ENCODE results near the gene HEYL.

HEYL gene

DNA sequence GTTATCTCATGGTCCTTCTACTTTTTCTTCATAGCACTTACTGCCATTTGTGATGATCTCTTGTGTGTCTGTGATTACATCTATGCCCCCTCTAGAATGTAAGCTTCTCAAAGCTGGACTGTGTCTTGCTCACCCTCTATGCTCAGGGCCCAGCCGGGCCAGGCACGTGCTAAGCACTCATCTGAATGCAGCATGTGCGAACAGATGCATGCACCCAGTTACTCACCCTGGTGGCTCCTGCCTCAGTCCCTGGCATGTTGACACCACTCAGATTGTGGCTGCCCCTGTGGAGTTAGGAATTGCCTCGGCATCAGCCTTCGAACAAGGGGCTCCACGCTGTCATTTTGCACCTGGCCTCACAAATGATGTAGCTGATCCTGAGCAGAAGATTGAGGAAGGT lies 43.3 kb downstream of the HEYL start:
- no peak for DNase-seq

DNA sequence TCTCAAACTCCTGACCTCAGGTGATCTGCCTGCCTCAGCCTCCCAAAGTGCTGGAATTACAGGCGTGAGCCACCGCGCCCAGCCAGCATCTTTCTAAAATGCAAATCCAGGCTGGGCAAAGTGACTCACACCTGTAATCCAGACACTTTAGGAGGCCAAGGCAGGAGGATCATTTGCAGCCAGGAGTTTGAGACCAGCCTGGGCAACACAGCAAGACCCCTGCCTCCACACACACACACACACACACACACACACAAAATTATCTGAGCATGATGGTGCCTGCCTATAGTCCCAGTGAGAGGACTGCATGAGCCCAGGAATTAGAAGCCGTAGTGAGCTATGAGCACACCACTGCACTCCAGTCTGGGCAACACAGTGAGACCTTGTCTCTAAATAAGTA lies 46.1 kb downstream of the HEYL start:
- DNase-seq = no peak

DNA sequence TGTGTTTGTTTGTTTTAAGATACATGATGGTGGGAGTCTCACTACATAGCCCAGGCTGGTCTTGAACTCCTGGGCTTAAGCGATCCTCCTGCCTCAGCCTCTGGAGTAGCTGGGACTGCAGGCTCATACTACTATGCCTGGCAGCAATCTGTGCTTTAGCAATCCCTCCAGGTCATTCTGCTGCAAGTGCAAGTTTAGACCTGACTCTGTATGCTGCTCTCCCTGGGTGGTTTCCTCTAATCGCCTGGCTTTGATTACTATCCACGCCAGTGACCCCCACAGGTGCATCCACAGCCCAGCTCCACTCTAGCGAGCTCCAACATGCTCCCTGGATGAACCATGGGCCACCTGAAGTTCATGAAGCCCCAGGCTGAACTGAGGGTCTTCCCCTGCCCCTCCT lies 47.4 kb downstream of the HEYL start:
- no peak for DNase-seq

DNA sequence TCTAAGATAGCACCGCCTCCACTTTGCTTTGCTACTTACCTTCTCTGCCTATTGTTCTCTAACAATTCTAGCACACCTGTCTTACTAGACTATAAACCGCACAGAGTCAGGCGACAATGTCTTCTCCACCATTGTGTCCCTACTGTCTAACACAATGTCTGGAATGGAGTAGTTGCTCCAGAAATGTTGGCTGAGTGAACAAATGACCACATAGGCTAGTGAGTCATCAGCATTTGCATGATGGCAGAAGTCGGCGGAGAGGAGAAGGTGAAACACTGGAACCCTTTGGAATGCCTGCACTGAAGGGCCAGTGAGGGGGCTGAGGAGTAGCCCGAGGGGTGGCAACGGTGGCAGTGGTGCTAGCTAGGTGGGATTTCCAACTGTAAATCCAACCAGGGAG lies 48.9 kb downstream of the HEYL start:
- no peak for DNase-seq

DNA sequence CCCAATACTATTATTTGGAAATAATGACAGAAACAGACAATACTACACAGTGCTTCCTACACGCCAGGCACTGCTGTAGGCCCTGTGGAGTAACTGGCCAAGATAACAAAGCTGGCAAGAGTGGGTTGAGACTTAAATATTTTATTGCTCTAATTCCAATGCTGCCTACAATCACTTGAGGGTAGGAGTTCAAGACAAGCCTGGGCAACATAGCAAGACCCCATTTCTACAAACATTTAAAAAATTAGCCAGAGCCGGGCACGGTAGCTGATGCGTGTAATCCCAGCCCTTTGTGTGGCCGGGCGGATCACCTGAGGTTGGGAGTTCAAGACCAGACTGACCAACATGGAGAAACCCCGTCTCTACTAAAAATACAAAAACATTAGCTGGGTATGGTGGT lies 53.5 kb downstream of the HEYL start:
- DNase-seq = no peak

DNA sequence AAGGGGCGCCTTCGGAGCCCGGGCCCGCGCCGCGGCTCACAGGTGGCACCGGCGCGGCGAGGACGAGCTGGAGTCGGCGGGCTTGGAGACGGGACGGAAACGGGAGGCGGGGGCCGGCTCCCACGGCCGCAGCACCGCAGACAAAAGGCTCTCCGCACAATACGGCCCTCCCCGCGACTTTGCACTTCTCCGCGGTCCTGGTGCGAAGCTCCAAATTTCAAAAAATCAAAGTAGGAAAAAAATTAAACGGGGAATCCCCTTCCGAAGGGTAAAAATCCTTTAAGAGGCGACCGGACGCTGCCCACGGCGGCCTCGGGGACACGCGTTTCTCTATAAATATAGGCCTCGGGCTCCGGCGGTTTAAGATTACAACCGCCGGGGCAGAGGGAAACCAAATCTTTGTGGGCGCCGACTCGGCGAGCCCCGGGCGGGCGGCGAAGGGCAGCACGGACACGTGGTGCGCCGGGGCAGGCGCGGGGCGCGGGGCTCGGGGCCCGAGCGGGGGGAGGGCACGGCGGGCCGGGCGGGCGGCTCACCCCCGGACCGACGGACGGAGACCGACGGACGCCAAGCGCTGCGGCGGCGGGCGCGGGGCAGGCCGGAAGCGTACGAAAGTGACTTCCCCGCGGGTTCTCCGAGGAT lies 63.3 kb downstream of the HEYL start:
- DNase-seq = peak; percentile 42

DNA sequence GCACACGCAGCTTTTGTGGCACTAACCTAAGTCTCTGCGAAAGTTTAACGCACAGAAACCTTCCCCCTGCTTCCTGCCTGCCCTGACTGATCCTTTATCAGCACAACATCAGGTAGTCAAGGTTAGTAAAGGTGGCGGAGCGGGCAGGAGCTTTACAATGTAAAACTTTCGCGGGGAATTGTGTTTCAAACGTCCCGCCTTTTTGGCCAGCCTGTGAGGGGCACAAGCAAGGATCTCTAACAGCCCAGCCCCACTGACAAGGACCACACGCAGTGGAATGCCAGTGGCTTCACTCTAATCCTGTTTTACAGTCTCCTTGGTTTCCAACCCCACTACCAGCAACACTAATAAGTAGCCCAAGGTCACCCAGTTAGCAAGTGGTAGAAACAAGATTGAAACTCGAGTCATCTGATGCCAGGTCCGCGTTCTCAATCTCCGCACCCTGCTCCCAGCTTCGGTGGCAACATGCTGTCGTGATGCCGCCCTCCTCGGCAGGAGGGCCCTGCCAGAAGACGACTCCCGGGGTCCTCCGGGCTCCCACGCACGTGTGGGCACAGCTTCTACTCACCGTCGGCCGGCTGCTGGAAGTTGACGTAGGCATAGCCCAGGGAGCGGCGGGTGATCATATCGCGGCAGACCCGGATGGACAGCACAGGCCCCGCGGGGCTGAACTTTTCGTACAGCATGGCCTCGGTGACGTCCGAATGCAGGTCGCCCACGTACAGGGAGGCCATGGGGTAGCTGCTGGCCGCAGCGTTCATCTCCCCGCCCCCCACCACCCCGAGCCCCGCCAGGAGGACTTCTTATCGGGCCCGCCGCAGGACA lies 64.0 kb downstream of the HEYL start:
- DNase-seq = peak; percentile 48

DNA sequence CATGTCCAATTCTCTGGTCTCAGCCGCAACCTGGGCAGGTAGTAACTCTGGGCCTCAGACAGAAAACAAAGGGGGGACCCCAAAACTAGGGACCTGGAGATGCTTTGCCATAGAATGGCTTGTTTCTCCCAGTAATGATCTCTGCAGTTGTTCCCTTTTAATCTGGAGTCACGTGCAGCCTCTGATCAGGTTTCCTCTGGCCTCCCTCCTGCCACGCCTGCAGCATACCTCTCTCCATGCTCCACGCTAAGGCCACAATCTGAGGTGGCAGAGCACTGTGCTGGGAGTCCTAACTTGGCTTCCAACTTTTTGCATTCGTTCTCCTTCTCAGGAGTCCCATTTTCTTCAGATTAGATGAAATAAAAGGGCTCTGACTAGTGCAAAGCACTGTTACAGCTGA lies 64.8 kb downstream of the HEYL start:
- DNase-seq = no peak
